B cell (primary cell): Measurements from ENCODE around the gene NOC4L. TPM values are rescaled to one million over a fixed set of nuclear protein-coding genes. Genes with fewer than 3 reads are reported as not detected.

Experiments
- ATAC-seq: fragments of 200-7000 bp; cut with Tn5 transposase; one replicate; pipeline ENCODE4 v1.10.0; 2021; ENCODE audit warnings: low read depth, mild to moderate bottlenecking, moderate number of reproducible peaks, moderate library complexity
- CTCF ChIA-PET: fragments of 350-600 bp; sonication (Branson Sonifier 250); formaldehyde crosslinking; loops from one replicate; lab custom pipeline; 2021; ENCODE audit warnings: antibody characterized with exemption, inconsistent platforms; lab: Charles Lee
- POLR2A ChIA-PET: fragments of 350-600 bp; sonication (Branson Sonifier 250); formaldehyde crosslinking; loops from one replicate; lab custom pipeline; 2021; ENCODE audit warnings: antibody characterized with exemption; lab: Charles Lee
- DNase-seq: peaks from one replicate; pipeline ENCODE4 v3.0.0; 2013
- H2AFZ ChIP-seq: 2 replicates; pipeline ENCODE4 v1.6.1; 2012; ENCODE audit warnings: mild to moderate bottlenecking, low read depth, low read length; ENCODE audit not compliant: insufficient read depth, poor library complexity, severe bottlenecking
- H3K27ac ChIP-seq, 2 donors: 1 replicate in 1 of 2; 2 replicates in 1 of 2; pipeline ENCODE4 v1.5.1; 2012 to 2013; ENCODE audit warnings: low read length in 2 of 2, mild to moderate bottlenecking in 2 of 2, moderate library complexity in 1 of 2
- H3K27me3 ChIP-seq, 4 experiments: fragments of 200-600 bp in 1 of 4; sonication (generic) in 1 of 4; replicated peaks in 1 of 4; 1 replicate in 2 of 4; 2 replicates in 2 of 4; pipeline versions ENCODE4 v1.6.1 to v1.7.0; 2013 to 2016; ENCODE audit warnings: low read length in 3 of 4, mild to moderate bottlenecking in 2 of 4, mixed read lengths in 1 of 4, moderate library complexity in 1 of 4; ENCODE audit not compliant: insufficient read depth in 4 of 4, control insufficient read depth in 3 of 4; ENCODE audit errors: control extremely low read depth in 1 of 4
- H3K36me3 ChIP-seq, 2 experiments: replicated peaks in 1 of 2; 1 replicate in 1 of 2; 2 replicates in 1 of 2; pipeline versions ENCODE4 v1.6.1 to v1.7.1; 2013; ENCODE audit warnings: low read length in 1 of 2; ENCODE audit not compliant: insufficient read depth in 2 of 2, control insufficient read depth in 1 of 2; ENCODE audit errors: control extremely low read depth in 1 of 2, extremely low read depth in 1 of 2
- H3K4me1 ChIP-seq, 2 donors: fragments of 200-600 bp in 1 of 2; sonication (generic) in 1 of 2; 1 replicate in 1 of 2; 2 replicates in 1 of 2; pipeline versions ENCODE4 v1.5.1 to v1.6.1; 2013 to 2017; ENCODE audit warnings: low read length in 2 of 2; ENCODE audit not compliant: control insufficient read depth in 2 of 2, insufficient read depth in 2 of 2
- H3K4me2 ChIP-seq: replicated peaks from 2 replicates; pipeline ENCODE3; 2012; ENCODE audit warnings: mild to moderate bottlenecking, low read depth, low read length; ENCODE audit not compliant: poor library complexity, severe bottlenecking
- H3K4me3 ChIP-seq, 5 experiments: fragments of 200-600 bp in 1 of 5; sonication (generic) in 1 of 5; 1 replicate in 3 of 5; 2 replicates in 2 of 5; pipeline versions ENCODE4 v1.5.1 to v1.7.0; 2011 to 2016; ENCODE audit warnings: low read length in 4 of 5, mild to moderate bottlenecking in 4 of 5, low read depth in 2 of 5, control low read depth in 1 of 5, moderate library complexity in 1 of 5; ENCODE audit not compliant: insufficient read depth in 1 of 5; ENCODE audit errors: control extremely low read depth in 1 of 5, extremely low read depth in 1 of 5
- H3K79me2 ChIP-seq: fragments of 200-600 bp; sonication (generic); one replicate; pipeline ENCODE4 v1.6.0; 2016; ENCODE audit warnings: low read length; ENCODE audit not compliant: control insufficient read depth, insufficient read depth
- H3K9ac ChIP-seq: fragments of 200-600 bp; sonication (generic); 2 replicates; pipeline ENCODE4 v1.6.1; 2017; ENCODE audit warnings: mild to moderate bottlenecking, low read length, moderate library complexity
- H3K9me3 ChIP-seq, 3 donors: one replicate each; pipeline versions ENCODE4 v1.6.1 to v1.7.1; 2013; ENCODE audit warnings: low read length in 2 of 3; ENCODE audit not compliant: control insufficient read depth in 2 of 3, insufficient read depth in 1 of 3; ENCODE audit errors: control extremely low read depth in 1 of 3
- H4K20me1 ChIP-seq: 2 replicates; pipeline ENCODE4 v1.6.0; 2012; ENCODE audit warnings: mild to moderate bottlenecking, low read length; ENCODE audit not compliant: insufficient read depth, control insufficient read depth, poor library complexity, severe bottlenecking
- H3K27ac Mint-ChIP-seq: one replicate; pipeline ENCODE4 v1.8.0; 2021; ENCODE audit warnings: mixed read lengths
- H3K27me3 Mint-ChIP-seq: one replicate; pipeline ENCODE4 v1.8.0; 2021; ENCODE audit warnings: mixed read lengths
- H3K4me1 Mint-ChIP-seq: one replicate; pipeline ENCODE4 v1.8.0; 2021; ENCODE audit warnings: mixed read lengths
- H3K4me3 Mint-ChIP-seq: one replicate; pipeline ENCODE4 v1.8.0; 2021; ENCODE audit warnings: mixed read lengths
- H3K9me3 Mint-ChIP-seq: one replicate; pipeline ENCODE4 v1.8.0; 2022; ENCODE audit warnings: mixed read lengths; ENCODE audit not compliant: insufficient read depth
- EZH2 ChIP-seq: IDR thresholded peaks from 2 replicates; pipeline ENCODE4 v1.6.1; 2012; ENCODE audit warnings: borderline replicate concordance, low read depth, mild to moderate bottlenecking, moderate library complexity, low read length; ENCODE audit not compliant: insufficient read depth, poor library complexity, severe bottlenecking
- WGBS: methylation state at CpG from one replicate; pipeline ENCODE4 v1.1.5; 2013; ENCODE audit warnings: missing lambda C conversion rate; ENCODE audit not compliant: insufficient coverage; 5-methylcytosine and 5-hydroxymethylcytosine counted together
- intact Hi-C: fragments of 100-400 bp; cut with micrococcal nuclease; formaldehyde crosslinking; loops from one replicate; pipeline ENCODE4 v1.10.0; 2022
- polyA plus RNA-seq: library from polyadenylated mRNA; depleted of rRNA; stranded (reverse); fragments of >200 nt; gene quantifications from 2 replicates; pipeline ENCODE4 v1.2.3, GENCODE V29; 2012
- total RNA-seq, 2 donors: library from RNA; stranded (reverse); fragments of 120-200 nt in 1 of 2; gene quantifications; 1 replicate in 1 of 2; 2 replicates in 1 of 2; pipeline versions ENCODE4 v1.2.3 to v1.2.4, GENCODE V29; 2013 to 2022
- TF ChIP-seq, protein P1 (sequence below): fragments of 200-600 bp; IDR thresholded peaks from one replicate; pipeline ENCODE4 v1.8.0; 2022; ENCODE audit warnings: antibody characterized with exemption, mild to moderate bottlenecking

Gene NOC4L
- total and polyA plus RNA-seq, 2 donors (not counting 1 experiment from before 2014, with no cell fraction given), result 13.1 to 21.9 TPM

DNA sequence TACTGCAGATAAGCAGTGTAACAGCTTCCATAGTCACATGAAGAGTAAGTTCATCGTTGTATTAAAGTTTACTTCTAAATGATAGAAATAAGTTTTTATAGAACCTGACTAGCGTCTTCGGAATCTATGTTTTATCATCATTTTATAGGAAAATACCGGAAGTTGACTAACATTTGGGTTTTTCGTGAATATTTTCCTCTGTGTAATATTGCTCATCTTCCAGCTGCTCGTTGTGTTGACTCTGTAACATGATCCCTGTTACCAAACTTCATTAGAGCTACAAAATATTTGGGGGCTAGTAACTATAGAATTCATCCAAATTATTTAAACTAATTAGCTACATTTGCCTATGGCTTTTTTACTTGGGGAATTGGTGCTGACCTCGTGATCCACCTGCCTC lies 37.3 kb upstream of the NOC4L start:
- Histone ChIP-seq H3K27me3 (no peaks in the 10 kb centered on the region), H3K4me1 (no peaks in the 10 kb centered on the region), H3K27ac (no peak overlapping the region), H3K4me2 (no peak overlapping the region), H3K4me3 (no peak overlapping the region), H4K20me1 (no peaks in the 10 kb centered on the region), H2AFZ (no peak overlapping the region), H3K9me3 (no peaks in the 10 kb centered on the region), H3K36me3 (peaks cover 2 to 31% of the 10 kb centered on the region in 2 experiments), H3K79me2 (no peaks in the 10 kb centered on the region), H3K9ac (no peak overlapping the region)
- DNase-seq (no peak), ATAC-seq (no peak)
- no peaks in the 10 kb centered on the region for H3K4me1 Mint-ChIP-seq
- intact Hi-C loops, result no loop called here
- H3K4me3 Mint-ChIP-seq, result no peak overlapping the region
- TF ChIP-seq, protein P1, sequence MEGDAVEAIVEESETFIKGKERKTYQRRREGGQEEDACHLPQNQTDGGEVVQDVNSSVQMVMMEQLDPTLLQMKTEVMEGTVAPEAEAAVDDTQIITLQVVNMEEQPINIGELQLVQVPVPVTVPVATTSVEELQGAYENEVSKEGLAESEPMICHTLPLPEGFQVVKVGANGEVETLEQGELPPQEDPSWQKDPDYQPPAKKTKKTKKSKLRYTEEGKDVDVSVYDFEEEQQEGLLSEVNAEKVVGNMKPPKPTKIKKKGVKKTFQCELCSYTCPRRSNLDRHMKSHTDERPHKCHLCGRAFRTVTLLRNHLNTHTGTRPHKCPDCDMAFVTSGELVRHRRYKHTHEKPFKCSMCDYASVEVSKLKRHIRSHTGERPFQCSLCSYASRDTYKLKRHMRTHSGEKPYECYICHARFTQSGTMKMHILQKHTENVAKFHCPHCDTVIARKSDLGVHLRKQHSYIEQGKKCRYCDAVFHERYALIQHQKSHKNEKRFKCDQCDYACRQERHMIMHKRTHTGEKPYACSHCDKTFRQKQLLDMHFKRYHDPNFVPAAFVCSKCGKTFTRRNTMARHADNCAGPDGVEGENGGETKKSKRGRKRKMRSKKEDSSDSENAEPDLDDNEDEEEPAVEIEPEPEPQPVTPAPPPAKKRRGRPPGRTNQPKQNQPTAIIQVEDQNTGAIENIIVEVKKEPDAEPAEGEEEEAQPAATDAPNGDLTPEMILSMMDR, result no peak
- no peak for TF ChIP-seq EZH2
- no peaks in the 10 kb centered on the region for H3K9me3 Mint-ChIP-seq
- H3K27ac Mint-ChIP-seq, result no peak overlapping the region
- 100% methylated on average over 2 of the region's 7 CpGs for WGBS
- CTCF ChIA-PET, result interaction anchor here (0.6 kb wide), 1 partner anchor 360 kb away, joined by 3 read pairs; no protein-coding TSS in a partner anchor
- POLR2A ChIA-PET, result no interaction called here
- H3K27me3 Mint-ChIP-seq, result no peaks in the 10 kb centered on the region

DNA sequence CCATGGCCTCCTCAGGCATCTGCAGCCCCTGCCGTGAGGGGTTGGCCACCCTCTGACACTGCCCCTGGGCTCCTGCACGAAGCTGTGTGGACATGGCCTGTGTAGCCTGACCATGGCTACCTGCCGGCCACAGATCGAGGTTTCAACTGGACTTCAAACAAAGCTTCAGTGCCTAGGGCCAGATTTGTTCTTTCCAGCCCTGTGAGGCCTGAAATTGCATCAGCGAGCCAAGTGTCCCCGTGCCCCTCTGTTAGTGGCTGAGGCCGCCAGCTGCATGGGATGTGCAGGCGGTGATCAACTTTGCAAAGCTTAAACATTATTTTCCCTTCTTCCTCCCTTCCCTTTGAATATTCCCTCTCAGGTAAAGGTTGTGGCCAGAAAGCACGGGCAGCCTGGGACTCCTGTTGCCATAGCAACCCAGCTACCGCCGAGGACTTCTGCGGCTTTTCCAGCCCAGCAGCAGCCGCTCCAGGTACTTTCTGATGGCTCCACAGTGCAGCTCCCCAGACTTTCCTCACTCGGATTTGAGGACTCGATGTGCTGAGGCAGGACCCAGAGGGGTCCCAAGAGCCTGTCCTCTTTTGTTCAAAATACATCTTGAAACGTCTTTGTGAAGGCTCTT lies 35.9 kb upstream of the NOC4L start:
- ChIA-PET CTCF (no interaction called here), POLR2A (no interaction called here)
- no peaks in the 10 kb centered on the region for H3K9me3 Mint-ChIP-seq
- Histone ChIP-seq H3K9ac (no peak overlapping the region), H3K36me3 (peaks cover 2 to 31% of the 10 kb centered on the region in 2 experiments), H3K4me3 (no peak overlapping the region), H3K4me1 (no peaks in the 10 kb centered on the region), H3K27ac (no peak overlapping the region), H3K4me2 (no peak overlapping the region), H3K9me3 (no peaks in the 10 kb centered on the region), H3K27me3 (no peaks in the 10 kb centered on the region), H4K20me1 (no peaks in the 10 kb centered on the region), H2AFZ (no peak overlapping the region), H3K79me2 (no peaks in the 10 kb centered on the region)
- ATAC-seq, result no peak
- TF ChIP-seq, protein P1, result no peak
- DNase-seq, result no peak
- WGBS, result 98% methylated on average over 14 of the region's 16 CpGs
- no peak overlapping the region for H3K4me3 Mint-ChIP-seq
- no peaks in the 10 kb centered on the region for H3K27me3 Mint-ChIP-seq
- intact Hi-C loops, result no loop called here
- H3K4me1 Mint-ChIP-seq, result no peaks in the 10 kb centered on the region
- H3K27ac Mint-ChIP-seq, result no peak overlapping the region
